AG09309 (cell line): ENCODE results near the gene NLGN1.

Experiments
- DNase-seq: peaks from one replicate; pipeline ENCODE4 v3.0.0-alpha.2; 2010; ENCODE audit warnings: low read depth
- H3K4me3 ChIP-seq: 2 replicates; pipeline ENCODE4 v1.5.1; 2011; ENCODE audit warnings: mild to moderate bottlenecking, low read depth, low read length, moderate library complexity; ENCODE audit not compliant: control insufficient read depth
- CTCF ChIP-seq: IDR thresholded peaks from 2 replicates; pipeline ENCODE4 v1.5.1; 2011; ENCODE audit warnings: mild to moderate bottlenecking, low read depth, low read length, inconsistent platforms; ENCODE audit not compliant: insufficient read depth, control insufficient read depth; ENCODE audit errors: missing control alignments

The NLGN1 gene

GRCh38 chr3:173685456-173685855 is 287.9 kb downstream of the NLGN1 start:
- no peak for DNase-seq
- H3K4me3 ChIP-seq: no peak overlapping the region
- TF ChIP-seq CTCF: no peak

GRCh38 chr3:173688216-173688842 is 290.8 kb downstream of the NLGN1 start:
- no peak for DNase-seq
- no peak overlapping the region for H3K4me3 ChIP-seq
- TF ChIP-seq CTCF: no peak

- no peak for TF ChIP-seq CTCF
- DNase-seq: no peak
- no peak overlapping the region for H3K4me3 ChIP-seq
These were observed 293.1 kb downstream of the NLGN1 start for GRCh38 chr3:173690542-173691180.

GRCh38 chr3:173699353-173699752 is 301.8 kb downstream of the NLGN1 start:
- H3K4me3 ChIP-seq: no peak overlapping the region
- TF ChIP-seq CTCF: no peak
- no peak for DNase-seq

GRCh38 chr3:173700336-173700735 is 302.8 kb downstream of the NLGN1 start:
- no peak overlapping the region for H3K4me3 ChIP-seq
- DNase-seq: no peak
- TF ChIP-seq CTCF: no peak

- TF ChIP-seq CTCF: no peak
- no peak for DNase-seq
- H3K4me3 ChIP-seq: no peak overlapping the region
These were observed 305.0 kb downstream of the NLGN1 start for GRCh38 chr3:173702561-173702960.

GRCh38 chr3:173703771-173704170 is 306.2 kb downstream of the NLGN1 start:
- no peak overlapping the region for H3K4me3 ChIP-seq
- no peak for TF ChIP-seq CTCF
- DNase-seq: no peak
